Choroid plexus epithelial cell (primary cell): ENCODE measurements around the gene PDHX.
"Not testable (repeated sequence)": the region's sequence is repeated elsewhere in the genome, so short reads cannot be mapped to it uniquely, and the experiment has no call there.

Source experiments
- DNase-seq: peaks from one replicate; pipeline ENCODE4 v3.0.0-alpha.2; 2010; ENCODE audit warnings: low read depth
- H3K4me3 ChIP-seq: 2 replicates; pipeline ENCODE4 v1.5.1; 2011; ENCODE audit warnings: low read depth, mild to moderate bottlenecking, control low read depth, low read length, moderate library complexity
- CTCF ChIP-seq: conservative IDR thresholded peaks from 2 replicates; pipeline ENCODE4 v1.5.1; 2011; ENCODE audit warnings: low read depth, mild to moderate bottlenecking, control low read depth, inconsistent platforms, low read length, moderate library complexity

Gene PDHX

GRCh38 chr11:35013514-35014233 lies 97.3 kb downstream of the PDHX start:
- TF ChIP-seq CTCF = no peak
- H3K4me3 ChIP-seq = no peak overlapping the region

GRCh38 chr11:35014346-35014745 lies 97.9 kb downstream of the PDHX start:
- no peak overlapping the region for H3K4me3 ChIP-seq
- no peak for TF ChIP-seq CTCF
- DNase-seq = peak; percentile 88

More at GRCh38 chr11:35013514-35014233, 97.3 kb downstream of the PDHX start:
- peak; percentile 38 for DNase-seq

- H3K4me3 ChIP-seq = no peak overlapping the region
- DNase-seq = no peak
- TF ChIP-seq CTCF = no peak
These were observed 99.4 kb downstream of the PDHX start for GRCh38 chr11:35015621-35016387.

DNA sequence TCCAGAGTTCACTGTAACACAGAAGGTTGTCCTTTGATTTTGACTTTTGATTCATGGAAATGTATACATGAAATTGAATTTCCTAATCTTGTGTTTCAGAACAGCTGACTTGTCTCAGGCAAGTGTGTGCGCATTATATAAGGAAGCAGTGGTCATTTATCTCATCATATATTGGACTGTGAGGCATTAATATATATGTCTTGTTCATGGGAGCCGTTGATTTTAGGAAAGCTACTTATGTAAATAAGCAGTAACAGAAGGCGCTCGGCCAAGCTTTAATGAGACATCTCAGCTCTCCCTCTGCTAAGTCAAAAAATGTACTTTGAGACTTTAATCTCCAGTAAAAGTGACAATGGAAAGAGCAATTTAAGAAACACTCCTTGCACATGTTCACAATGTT lies 100.5 kb downstream of the PDHX start:
- TF ChIP-seq CTCF = no peak
- no peak overlapping the region for H3K4me3 ChIP-seq
- DNase-seq = no peak

DNA sequence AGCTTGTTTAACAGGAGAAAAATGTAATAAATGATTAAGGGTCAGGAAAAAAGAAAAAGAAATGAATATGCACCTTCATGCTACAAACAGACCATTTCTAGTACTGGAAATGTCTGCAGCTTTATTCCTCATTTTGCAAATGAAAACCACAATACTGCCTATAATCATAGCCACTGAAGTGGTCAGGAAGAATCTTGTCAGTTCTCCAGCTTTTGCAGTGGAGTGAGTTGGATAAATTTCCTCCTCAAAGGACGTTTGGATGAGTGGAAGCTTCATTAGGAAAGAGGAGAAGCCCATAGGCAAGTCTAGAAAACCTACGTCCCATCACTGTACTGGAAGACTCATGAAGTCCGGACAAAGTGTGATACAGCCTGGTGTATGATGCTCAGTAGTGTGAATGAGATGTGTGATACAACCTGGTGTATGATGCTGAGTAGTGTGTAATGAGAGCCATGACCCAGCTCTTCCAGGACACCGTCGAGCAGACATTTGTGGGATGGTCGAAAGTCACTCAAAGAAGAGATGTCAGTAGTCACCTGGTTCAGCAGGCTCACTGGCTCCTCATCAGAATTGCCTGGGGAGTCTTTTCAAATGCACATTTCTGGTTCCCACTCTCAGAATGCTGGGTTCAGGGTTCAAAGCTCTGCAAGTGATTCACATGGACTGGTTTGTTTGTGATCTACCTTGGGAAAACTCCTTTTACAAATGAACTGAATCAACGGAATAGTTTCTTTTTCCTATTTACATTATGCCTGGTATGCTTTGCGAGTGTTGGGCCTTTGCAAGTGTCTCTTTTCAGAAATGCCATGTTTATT lies 101.3 kb downstream of the PDHX start:
- no peak for DNase-seq
- TF ChIP-seq CTCF = no peak
- no peak overlapping the region for H3K4me3 ChIP-seq

DNA sequence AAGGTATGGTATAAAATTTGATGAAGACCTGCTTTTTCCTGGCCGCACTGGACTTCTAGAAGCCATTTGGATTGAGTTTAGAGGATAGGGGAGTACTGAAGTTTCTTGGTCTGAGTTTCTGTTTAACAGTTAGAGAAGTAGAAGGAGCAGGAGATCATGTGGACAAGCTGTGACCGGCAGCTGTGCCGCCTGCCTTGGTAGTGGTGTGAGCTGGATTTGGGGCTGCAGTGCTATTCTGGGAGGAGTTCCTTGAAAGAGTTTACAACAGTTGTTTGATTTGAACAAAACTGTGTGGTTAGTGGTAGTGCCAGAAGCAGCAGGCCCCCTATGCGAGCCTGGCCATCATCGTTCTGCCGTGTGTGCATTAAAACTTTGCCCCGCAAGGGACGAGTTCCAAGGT lies 105.2 kb downstream of the PDHX start:
- DNase-seq = no peak
- H3K4me3 ChIP-seq = no peak overlapping the region

DNA sequence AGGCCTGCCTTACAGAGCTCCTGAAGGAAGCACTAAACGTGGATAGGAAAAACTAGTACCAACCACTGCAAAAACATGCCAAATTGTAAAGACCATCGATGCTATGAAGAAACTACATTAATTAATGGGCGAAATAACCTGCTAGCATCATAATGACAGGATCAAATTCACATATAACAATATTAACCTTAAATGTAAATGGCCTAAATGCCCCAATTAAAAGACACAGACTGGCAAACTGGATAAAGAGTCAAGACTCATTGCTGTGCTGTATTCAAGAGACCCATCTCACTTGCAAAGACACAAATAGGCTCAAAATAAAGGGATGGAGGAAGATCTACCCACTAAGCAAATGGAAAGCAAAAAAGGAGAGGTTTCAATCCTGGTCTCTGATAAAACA lies 107.5 kb downstream of the PDHX start:
- H3K4me3 ChIP-seq, DNase-seq: not testable (repeated sequence)

More for the DNA sequence above, 105.2 kb downstream of the PDHX start:
- TF ChIP-seq CTCF = no peak

- not testable (repeated sequence) for H3K4me3 ChIP-seq, DNase-seq
These were observed 111.6 kb downstream of the PDHX start for GRCh38 chr11:35028007-35028406.
